A673 (cell line): ENCODE data around the gene TMBIM1. TPM values are rescaled to one million over a fixed set of nuclear protein-coding genes. Genes with fewer than 3 reads are reported as not detected.

Experiments
- BruUV-seq: library from RNA; stranded (reverse); fragments of 400-500 nt; replicated peaks from 2 replicates; lab custom pipeline; 2021; lab: Mats Ljungman, UMichigan
- CTCF ChIA-PET: fragments of 300-600 bp; sonication (Branson Sonifier 250); formaldehyde crosslinking; loops from one replicate; lab custom pipeline; 2022; ENCODE audit warnings: antibody characterized with exemption; lab: Charles Lee
- POLR2A ChIA-PET: fragments of 300-600 bp; sonication (Branson Sonifier 250); formaldehyde crosslinking; loops from one replicate; lab custom pipeline; 2022; ENCODE audit warnings: antibody characterized with exemption; ENCODE audit not compliant: low non-redundant PET; lab: Charles Lee
- DNase-seq: peaks from one replicate; pipeline ENCODE4 v3.0.0-alpha.2; 2015; ENCODE audit warnings: low spot score
- H3K27ac ChIP-seq: fragments of 200-600 bp; sonication (generic); 2 replicates; pipeline ENCODE4 v1.5.1; 2016; ENCODE audit warnings: mixed run types, low read depth, mild to moderate bottlenecking, mixed read lengths, antibody characterized with exemption, low read length; ENCODE audit not compliant: poor library complexity, severe bottlenecking
- H3K27me3 ChIP-seq: fragments of 200-600 bp; sonication (generic); replicated peaks from 2 replicates; pipeline ENCODE4 v1.6.1; 2017; ENCODE audit warnings: mixed run types, low read depth, mild to moderate bottlenecking, mixed read lengths, antibody characterized with exemption, low read length; ENCODE audit not compliant: insufficient read depth, poor library complexity
- H3K36me3 ChIP-seq: fragments of 200-600 bp; sonication (generic); 2 replicates; pipeline ENCODE4 v1.6.1; 2016; ENCODE audit warnings: mixed run types, mild to moderate bottlenecking, mixed read lengths, antibody characterized with exemption, low read length; ENCODE audit not compliant: insufficient read depth, poor library complexity, severe bottlenecking
- H3K4me1 ChIP-seq: fragments of 200-600 bp; sonication (generic); 2 replicates; pipeline ENCODE4 v1.6.1; 2017; ENCODE audit warnings: mixed run types, mild to moderate bottlenecking, mixed read lengths, antibody characterized with exemption, low read length; ENCODE audit not compliant: insufficient read depth, poor library complexity, severe bottlenecking
- H3K4me3 ChIP-seq: fragments of 200-600 bp; sonication (generic); 2 replicates; pipeline ENCODE4 v1.5.1; 2016; ENCODE audit warnings: low read depth, mixed run types, mild to moderate bottlenecking, mixed read lengths, low read length; ENCODE audit not compliant: poor library complexity, severe bottlenecking
- H3K9me3 ChIP-seq: fragments of 200-600 bp; sonication (generic); 2 replicates; pipeline ENCODE4 v1.6.1; 2016; ENCODE audit warnings: mixed run types, low read depth, mild to moderate bottlenecking, mixed read lengths, antibody characterized with exemption, low read length; ENCODE audit not compliant: poor library complexity, severe bottlenecking
- EZH2 ChIP-seq: fragments of 200-600 bp; sonication (generic); IDR thresholded peaks from 2 replicates; pipeline ENCODE4 v1.6.1; 2017; ENCODE audit warnings: borderline replicate concordance, low read depth, mild to moderate bottlenecking, mixed read lengths, antibody characterized with exemption, low read length; ENCODE audit not compliant: poor library complexity, severe bottlenecking
- intact Hi-C: fragments of 100-400 bp; cut with micrococcal nuclease; formaldehyde crosslinking; loops from one replicate; pipeline ENCODE4 v1.10.0; 2022; ENCODE audit not compliant: unreplicated experiment
- total RNA-seq: library from RNA; stranded (reverse); gene quantifications from 2 replicates; pipeline ENCODE4 v1.2.3, GENCODE V29; 2021
- TF ChIP-seq, protein P1 (sequence below): fragments of 300-800, 200-600 bp; sonication (generic); conservative IDR thresholded peaks from 2 replicates; pipeline ENCODE4 v1.5.1; 2017; ENCODE audit warnings: low read depth, mild to moderate bottlenecking, antibody characterized with exemption, low read length, moderate library complexity, mixed read lengths

The TMBIM1 gene
- total RNA-seq, 1 experiment from 2014 or later: 43.9 TPM

DNA sequence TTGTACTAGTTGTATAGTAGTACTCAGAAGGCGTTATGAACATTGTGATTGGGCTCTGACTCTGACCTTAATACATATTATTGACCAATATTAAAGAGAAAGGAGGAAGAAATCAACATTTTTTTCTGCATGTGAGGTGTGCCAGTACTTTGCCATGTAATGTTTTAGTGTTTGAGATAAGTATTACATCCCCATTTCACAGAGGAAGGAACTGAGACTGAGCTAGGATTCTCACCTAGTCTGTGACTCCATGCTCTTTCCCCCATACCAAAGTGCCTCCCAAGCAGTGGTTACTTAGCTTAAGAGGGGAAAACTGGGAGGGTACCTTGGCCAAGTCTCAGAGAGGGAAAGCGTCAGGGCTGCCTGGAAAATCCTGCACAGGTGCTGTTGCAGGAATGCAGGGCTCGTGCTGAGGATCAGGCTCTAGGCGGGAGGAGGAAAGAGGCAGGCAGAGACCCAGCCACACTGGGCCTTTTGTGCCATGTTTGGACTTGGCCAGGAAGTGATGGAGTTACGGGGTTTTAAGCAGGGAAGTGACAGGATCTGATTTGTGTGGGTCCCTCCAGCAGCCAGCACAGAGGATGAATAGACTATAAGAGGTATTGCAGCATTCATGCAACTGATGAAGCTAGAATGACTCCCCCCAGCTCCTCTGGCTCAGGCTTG lies 20.3 kb downstream of the TMBIM1 start:
- intact Hi-C loops: loop anchor here (1.0 to 5.0 kb wide), 5 partner anchors 84 to 575 kb away; partner anchors contain the start of gene CATIP
- Histone ChIP-seq H3K9me3 (no peaks in the 10 kb centered on the region), H3K36me3 (peaks cover 34% of the 10 kb centered on the region), H3K4me1 (peaks cover 20% of the 10 kb centered on the region), H3K27ac (peak overlapping the region; percentile 56), H3K4me3 (no peak overlapping the region), H3K27me3 (no peaks in the 10 kb centered on the region)
- ChIA-PET CTCF (interaction anchor here (0.5 to 1.9 kb wide), 5 partner anchors 19 to 124 kb away, joined by 3 to 4 read pairs (median 3); partner anchors contain the start of gene CATIP), POLR2A (interaction anchor here (0.7 kb wide), 1 partner anchor 13 kb away, joined by 3 read pairs; no protein-coding TSS in a partner anchor)
- TSS peak; percentile 47 for BruUV-seq
- TF ChIP-seq, protein P1, sequence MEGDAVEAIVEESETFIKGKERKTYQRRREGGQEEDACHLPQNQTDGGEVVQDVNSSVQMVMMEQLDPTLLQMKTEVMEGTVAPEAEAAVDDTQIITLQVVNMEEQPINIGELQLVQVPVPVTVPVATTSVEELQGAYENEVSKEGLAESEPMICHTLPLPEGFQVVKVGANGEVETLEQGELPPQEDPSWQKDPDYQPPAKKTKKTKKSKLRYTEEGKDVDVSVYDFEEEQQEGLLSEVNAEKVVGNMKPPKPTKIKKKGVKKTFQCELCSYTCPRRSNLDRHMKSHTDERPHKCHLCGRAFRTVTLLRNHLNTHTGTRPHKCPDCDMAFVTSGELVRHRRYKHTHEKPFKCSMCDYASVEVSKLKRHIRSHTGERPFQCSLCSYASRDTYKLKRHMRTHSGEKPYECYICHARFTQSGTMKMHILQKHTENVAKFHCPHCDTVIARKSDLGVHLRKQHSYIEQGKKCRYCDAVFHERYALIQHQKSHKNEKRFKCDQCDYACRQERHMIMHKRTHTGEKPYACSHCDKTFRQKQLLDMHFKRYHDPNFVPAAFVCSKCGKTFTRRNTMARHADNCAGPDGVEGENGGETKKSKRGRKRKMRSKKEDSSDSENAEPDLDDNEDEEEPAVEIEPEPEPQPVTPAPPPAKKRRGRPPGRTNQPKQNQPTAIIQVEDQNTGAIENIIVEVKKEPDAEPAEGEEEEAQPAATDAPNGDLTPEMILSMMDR: no peak
- TF ChIP-seq EZH2: no peak
- no peak for DNase-seq

DNA sequence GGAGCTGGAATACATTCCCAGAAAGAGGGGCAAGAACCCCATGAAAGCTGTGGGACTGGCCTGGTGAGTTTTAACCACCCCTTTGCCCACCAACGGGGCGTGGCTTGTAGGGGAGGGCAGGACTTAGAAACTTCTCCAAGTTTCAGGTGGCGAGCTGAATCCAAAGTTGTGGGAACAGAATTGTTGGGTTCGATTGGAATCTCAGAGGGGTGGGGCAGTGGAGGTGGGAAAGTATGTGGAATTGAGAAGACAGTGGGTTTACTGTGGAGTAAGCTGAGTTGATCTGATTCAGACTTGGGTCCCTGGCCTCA lies 20.9 kb downstream of the TMBIM1 start:
- intact Hi-C loops: loop anchor here (5.0 kb wide), 2 partner anchors 84 to 576 kb away; no protein-coding TSS in a partner anchor
- ChIA-PET POLR2A (interaction anchor here (0.7 kb wide), 1 partner anchor 12 kb away, joined by 3 read pairs; no protein-coding TSS in a partner anchor), CTCF (interaction anchor here (0.5 to 1.9 kb wide), 3 partner anchors 85 to 125 kb away, joined by 3 to 4 read pairs (median 3); partner anchors contain the start of gene CATIP)
- Histone ChIP-seq H3K4me3 (peak overlapping the region; percentile 91), H3K27ac (peak overlapping the region; percentile 56), H3K36me3 (peaks cover 28% of the 10 kb centered on the region), H3K9me3 (no peaks in the 10 kb centered on the region), H3K4me1 (peaks cover 20% of the 10 kb centered on the region), H3K27me3 (no peaks in the 10 kb centered on the region)
- DNase-seq: no peak
- no peak for TF ChIP-seq EZH2
- TF ChIP-seq, protein P1: no peak
- no TSS peak for BruUV-seq

DNA sequence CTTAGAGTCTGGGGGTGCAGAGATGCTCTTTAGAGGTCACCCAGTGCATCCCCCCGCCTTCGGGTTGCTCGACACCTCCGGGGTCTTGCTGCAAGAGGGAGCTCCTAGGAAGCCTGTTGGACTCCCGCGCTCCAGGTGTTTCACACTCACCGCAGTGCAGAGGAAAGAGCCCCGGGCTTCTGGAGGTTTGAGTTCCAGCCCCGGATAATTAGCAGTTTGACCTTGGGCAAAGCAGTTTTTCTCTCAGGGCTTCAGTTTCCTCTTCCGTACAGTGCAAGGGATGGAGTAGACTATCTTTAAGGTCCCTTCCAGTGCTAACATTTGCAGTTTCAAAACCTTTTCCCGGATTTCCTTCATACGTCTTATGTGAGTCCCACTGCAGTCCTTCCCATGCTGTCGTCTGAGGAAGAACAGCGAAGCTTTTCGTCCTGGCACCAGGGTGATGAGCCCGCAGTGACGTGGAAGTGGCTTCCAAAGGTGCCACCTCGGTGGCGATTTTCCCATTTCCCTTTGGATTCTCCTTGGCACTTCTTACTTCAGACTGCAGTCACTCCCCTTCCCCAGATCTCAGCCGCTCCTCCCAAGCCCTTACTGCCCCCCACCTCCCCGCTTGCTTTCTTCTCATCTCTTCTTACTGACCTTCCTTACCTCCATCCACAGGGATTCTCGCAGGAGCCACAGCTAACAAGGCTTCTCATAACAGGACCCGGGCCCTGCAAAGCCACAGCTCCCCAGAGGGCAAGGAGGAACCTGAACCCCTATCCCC lies 21.4 kb downstream of the TMBIM1 start:
- BruUV-seq: no TSS peak

More for the DNA sequence above, 21.4 kb downstream of the TMBIM1 start:
- no peaks in the 10 kb centered on the region for H3K9me3 ChIP-seq
- intact Hi-C loops: loop anchor here (5.0 kb wide), 2 partner anchors 84 to 576 kb away; no protein-coding TSS in a partner anchor
- peaks cover 20% of the 10 kb centered on the region for H3K4me1 ChIP-seq
- TF ChIP-seq EZH2: no peak
- TF ChIP-seq, protein P1: no peak
- H3K4me3 ChIP-seq: peak overlapping the region; percentile 91
- no peaks in the 10 kb centered on the region for H3K27me3 ChIP-seq
- DNase-seq: peak; percentile 41
- H3K36me3 ChIP-seq: peaks cover 30% of the 10 kb centered on the region
- CTCF ChIA-PET: interaction anchor here (0.5 to 1.9 kb wide), 3 partner anchors 86 to 125 kb away, joined by 3 to 4 read pairs (median 3); partner anchors contain the start of gene CATIP
- POLR2A ChIA-PET: interaction anchor here (0.6 to 0.7 kb wide), 2 partner anchors 12 to 137 kb away, joined by 3 read pairs; no protein-coding TSS in a partner anchor
- H3K27ac ChIP-seq: peak overlapping the region; percentile 56
